ENCODE measurements around the gene SLC15A4.

The SLC15A4 gene

GRCh38 chr12:128820253-128820652 is 3.5 kb downstream of the SLC15A4 start:
- Histone ChIP-seq H3K4me1 (ENCODE audit: low read depth, poor library complexity, severe bottlenecking) (no peaks in the 10 kb centered on the region), H3K4me2 (no peak overlapping the region), H3K79me2 (ENCODE audit: insufficient read depth, low read depth) (peaks cover 71% of the 10 kb centered on the region; the same call in 1 of the 2 replicates)

GRCh38 chr12:128819293-128820144 is 4.2 kb downstream of the SLC15A4 start:
- H3K27me3 ChIP-seq (ENCODE audit: insufficient read depth, low read depth) = no peaks in the 10 kb centered on the region
- H4K20me1 ChIP-seq (ENCODE audit: insufficient read depth) = no peaks in the 10 kb centered on the region
- peaks cover 77% of the 10 kb centered on the region; the same call in 1 of the 2 replicates for H3K79me2 ChIP-seq (ENCODE audit: insufficient read depth, low read depth)
- no peak overlapping the region for H3K4me3 ChIP-seq (IDR thresholded peaks at IDR 0.05; ENCODE audit: insufficient read depth, low read depth, low read length)
- no peaks in the 10 kb centered on the region for H3K4me1 ChIP-seq (ENCODE audit: low read depth, poor library complexity, severe bottlenecking)
- no peak for TF ChIP-seq CTCF (conservative IDR thresholded peaks at IDR 0.05; ENCODE audit: low read depth, low read length)
- H2AFZ ChIP-seq (ENCODE audit: low read depth) = no peak overlapping the region
- H3K9ac ChIP-seq = no peak overlapping the region
- H3K4me2 ChIP-seq = no peak overlapping the region
- H3K36me3 ChIP-seq (ENCODE audit: insufficient read depth) = no peaks in the 10 kb centered on the region
- no peak overlapping the region for H3K27ac ChIP-seq

More at GRCh38 chr12:128820253-128820652, 3.5 kb downstream of the SLC15A4 start:
- no peaks in the 10 kb centered on the region for H4K20me1 ChIP-seq (ENCODE audit: insufficient read depth)
- no peak overlapping the region for H3K4me3 ChIP-seq (IDR thresholded peaks at IDR 0.05; ENCODE audit: insufficient read depth, low read depth, low read length)
- no peak overlapping the region for H2AFZ ChIP-seq (ENCODE audit: low read depth)
- H3K9ac ChIP-seq = no peak overlapping the region
- TF ChIP-seq CTCF (conservative IDR thresholded peaks at IDR 0.05; ENCODE audit: low read depth, low read length) = no peak
- H3K27me3 ChIP-seq (ENCODE audit: insufficient read depth, low read depth) = no peaks in the 10 kb centered on the region
- H3K27ac ChIP-seq = no peak overlapping the region
- H3K36me3 ChIP-seq (ENCODE audit: insufficient read depth) = no peaks in the 10 kb centered on the region

GRCh38 chr12:128818065-128819022 is 5.4 kb downstream of the SLC15A4 start:
- no peak for TF ChIP-seq CTCF (conservative IDR thresholded peaks at IDR 0.05; ENCODE audit: low read depth, low read length)
- Histone ChIP-seq H2AFZ (ENCODE audit: low read depth) (no peak overlapping the region), H3K4me3 (IDR thresholded peaks at IDR 0.05; ENCODE audit: insufficient read depth, low read depth, low read length) (no peak overlapping the region), H3K27ac (no peak overlapping the region), H3K4me2 (no peak overlapping the region), H4K20me1 (ENCODE audit: insufficient read depth) (no peaks in the 10 kb centered on the region), H3K27me3 (ENCODE audit: insufficient read depth, low read depth) (no peaks in the 10 kb centered on the region), H3K4me1 (ENCODE audit: low read depth, poor library complexity, severe bottlenecking) (no peaks in the 10 kb centered on the region), H3K79me2 (ENCODE audit: insufficient read depth, low read depth) (peaks cover 79% of the 10 kb centered on the region; the same call in 1 of the 2 replicates), H3K36me3 (ENCODE audit: insufficient read depth) (no peaks in the 10 kb centered on the region), H3K9ac (no peak overlapping the region)

GRCh38 chr12:128817111-128818015 is 6.4 kb downstream of the SLC15A4 start:
- Histone ChIP-seq H2AFZ (ENCODE audit: low read depth) (no peak overlapping the region), H3K9ac (no peak overlapping the region), H3K27ac (no peak overlapping the region), H3K79me2 (ENCODE audit: insufficient read depth, low read depth) (peaks cover 77% of the 10 kb centered on the region; the same call in 1 of the 2 replicates), H3K4me3 (IDR thresholded peaks at IDR 0.05; ENCODE audit: insufficient read depth, low read depth, low read length) (no peak overlapping the region), H3K36me3 (ENCODE audit: insufficient read depth) (no peaks in the 10 kb centered on the region), H3K4me1 (ENCODE audit: low read depth, poor library complexity, severe bottlenecking) (no peaks in the 10 kb centered on the region), H3K27me3 (ENCODE audit: insufficient read depth, low read depth) (no peaks in the 10 kb centered on the region), H4K20me1 (ENCODE audit: insufficient read depth) (no peaks in the 10 kb centered on the region), H3K4me2 (no peak overlapping the region)
- no peak for TF ChIP-seq CTCF (conservative IDR thresholded peaks at IDR 0.05; ENCODE audit: low read depth, low read length)
